IPS DF 4.7 (cell line): ENCODE results near the gene RABL6.
A peak's percentile ranks its signal among the peaks of the same experiment; 100 is the strongest.

Experiments
- DNase-seq: peaks from one replicate; pipeline ENCODE4 v3.0.0-alpha.2; 2013; ENCODE audit warnings: low spot score; ENCODE audit errors: extremely low read depth

RABL6 gene

GRCh38 chr9:136845465-136846260 is 37.9 kb downstream of the RABL6 start:
- no peak for DNase-seq

GRCh38 chr9:136846376-136847087 is 38.8 kb downstream of the RABL6 start:
- no peak for DNase-seq

GRCh38 chr9:136847088-136847825 is 39.5 kb downstream of the RABL6 start:
- no peak for DNase-seq

GRCh38 chr9:136847826-136848392 is 40.2 kb downstream of the RABL6 start:
- no peak for DNase-seq

- no peak for DNase-seq
Measured at GRCh38 chr9:136848393-136849037, 40.8 kb downstream of the RABL6 start.

GRCh38 chr9:136849038-136849959 is 41.6 kb downstream of the RABL6 start, which contains the start of gene PHPT1:
Gene PHPT1 (plus strand): TSS chr9:136849409. CDS start chr9:136849431, 22 bp downstream.
- DNase-seq = peak; percentile 99

GRCh38 chr9:136849960-136850865 is 42.5 kb downstream of the RABL6 start:
- no peak for DNase-seq

GRCh38 chr9:136850866-136851775 is 43.4 kb downstream of the RABL6 start:
- DNase-seq = no peak

GRCh38 chr9:136851941-136852663 is 44.4 kb downstream of the RABL6 start, which contains the start of gene MAMDC4:
Gene MAMDC4 (plus strand): TSS chr9:136852346. CDS start chr9:136852417, 71 bp downstream.
- no peak for DNase-seq

GRCh38 chr9:136852664-136853595 is 45.2 kb downstream of the RABL6 start:
- DNase-seq = no peak

- DNase-seq = no peak
Measured at GRCh38 chr9:136853596-136854112, 45.9 kb downstream of the RABL6 start.

GRCh38 chr9:136854113-136854841 is 46.5 kb downstream of the RABL6 start:
- no peak for DNase-seq

GRCh38 chr9:136854842-136855460 is 47.2 kb downstream of the RABL6 start:
- no peak for DNase-seq

- no peak for DNase-seq
Measured at GRCh38 chr9:136855461-136856078, 47.8 kb downstream of the RABL6 start.
